Body of pancreas (tissue), 4 donors: ENCODE results near the gene ARHGDIA.

ENCODE experiments used
- POLR2A ChIP-seq, 3 donors: fragments of 450-650 bp; IDR thresholded peaks; one replicate each; pipeline ENCODE4 v1.6.1; 2016; ENCODE audit warnings: antibody characterized with exemption in 3 of 3, mild to moderate bottlenecking in 2 of 3
- TF ChIP-seq, protein P1 (sequence below), 7 experiments: fragments of 450-650 bp in 4 of 7; fragments of 200-600 bp in 3 of 7; sonication (generic) in 3 of 7; IDR thresholded peaks; one replicate each; pipeline ENCODE4 v1.5.1; 2016 to 2019; ENCODE audit warnings: antibody characterized with exemption in 7 of 7

DNA sequence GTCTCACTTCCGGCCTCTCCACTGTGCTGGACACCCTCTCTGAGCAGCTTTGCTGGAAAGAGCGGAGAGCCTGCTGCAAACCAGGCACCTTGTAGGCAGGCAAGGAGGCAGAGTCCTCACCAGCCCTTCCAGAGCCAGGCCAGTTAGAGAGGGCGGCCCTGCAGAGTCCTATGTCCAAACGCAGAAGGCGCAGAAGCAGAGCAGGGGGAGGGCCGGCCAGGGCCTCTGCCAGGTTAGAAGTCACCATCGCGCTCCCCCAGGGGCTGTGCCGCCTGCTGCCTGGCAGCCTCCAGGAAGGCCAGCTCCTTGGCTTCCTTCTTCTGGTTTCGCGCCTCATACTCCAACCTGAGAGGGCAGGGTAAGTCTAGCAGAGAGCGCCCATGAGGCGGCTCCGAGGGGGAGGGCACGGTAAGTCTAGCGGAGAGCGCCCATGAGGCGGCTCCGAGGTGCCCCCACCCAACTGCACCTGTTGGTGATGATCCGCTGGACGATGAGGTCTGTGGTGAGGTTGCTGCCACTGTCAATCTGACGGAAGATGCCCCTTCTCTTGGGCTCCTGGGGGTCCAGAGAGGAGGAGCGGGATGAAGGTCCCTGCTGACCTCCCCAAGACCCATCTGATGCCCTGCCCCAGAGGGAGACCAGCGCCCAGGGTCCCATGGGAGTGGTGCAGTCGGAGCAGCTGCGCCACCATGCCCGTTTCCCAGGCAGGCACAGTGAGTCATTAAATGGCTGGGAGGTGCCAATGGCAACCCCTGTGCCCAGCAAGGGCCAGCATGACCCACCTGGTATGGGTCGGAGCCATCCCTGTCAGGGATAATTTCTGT is 33.7 kb upstream of the ARHGDIA start:
- TF ChIP-seq, protein P1, sequence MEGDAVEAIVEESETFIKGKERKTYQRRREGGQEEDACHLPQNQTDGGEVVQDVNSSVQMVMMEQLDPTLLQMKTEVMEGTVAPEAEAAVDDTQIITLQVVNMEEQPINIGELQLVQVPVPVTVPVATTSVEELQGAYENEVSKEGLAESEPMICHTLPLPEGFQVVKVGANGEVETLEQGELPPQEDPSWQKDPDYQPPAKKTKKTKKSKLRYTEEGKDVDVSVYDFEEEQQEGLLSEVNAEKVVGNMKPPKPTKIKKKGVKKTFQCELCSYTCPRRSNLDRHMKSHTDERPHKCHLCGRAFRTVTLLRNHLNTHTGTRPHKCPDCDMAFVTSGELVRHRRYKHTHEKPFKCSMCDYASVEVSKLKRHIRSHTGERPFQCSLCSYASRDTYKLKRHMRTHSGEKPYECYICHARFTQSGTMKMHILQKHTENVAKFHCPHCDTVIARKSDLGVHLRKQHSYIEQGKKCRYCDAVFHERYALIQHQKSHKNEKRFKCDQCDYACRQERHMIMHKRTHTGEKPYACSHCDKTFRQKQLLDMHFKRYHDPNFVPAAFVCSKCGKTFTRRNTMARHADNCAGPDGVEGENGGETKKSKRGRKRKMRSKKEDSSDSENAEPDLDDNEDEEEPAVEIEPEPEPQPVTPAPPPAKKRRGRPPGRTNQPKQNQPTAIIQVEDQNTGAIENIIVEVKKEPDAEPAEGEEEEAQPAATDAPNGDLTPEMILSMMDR (IDR thresholded peaks at IDR 0.05): no peak
- no peak for TF ChIP-seq POLR2A (IDR thresholded peaks at IDR 0.05)
